HG03139 (cell line): Measurements from ENCODE around the gene ARMH3.
"Not testable (repeated sequence)": the region's sequence is repeated elsewhere in the genome, so short reads cannot be mapped to it uniquely, and the experiment has no call there.

Experiments
- ATAC-seq: cut with Tn5 transposase; IDR thresholded peaks from one replicate; pipeline ENCODE4 v1.9.1; 2021; ENCODE audit not compliant: unreplicated experiment

The ARMH3 gene

GRCh38 chr10:102046095-102046494 is 9.9 kb downstream of the ARMH3 start:
- no peak for ATAC-seq

GRCh38 chr10:102045292-102045691 is 10.7 kb downstream of the ARMH3 start:
- no peak for ATAC-seq

GRCh38 chr10:102040305-102041050 is 15.5 kb downstream of the ARMH3 start:
- no peak for ATAC-seq

DNA sequence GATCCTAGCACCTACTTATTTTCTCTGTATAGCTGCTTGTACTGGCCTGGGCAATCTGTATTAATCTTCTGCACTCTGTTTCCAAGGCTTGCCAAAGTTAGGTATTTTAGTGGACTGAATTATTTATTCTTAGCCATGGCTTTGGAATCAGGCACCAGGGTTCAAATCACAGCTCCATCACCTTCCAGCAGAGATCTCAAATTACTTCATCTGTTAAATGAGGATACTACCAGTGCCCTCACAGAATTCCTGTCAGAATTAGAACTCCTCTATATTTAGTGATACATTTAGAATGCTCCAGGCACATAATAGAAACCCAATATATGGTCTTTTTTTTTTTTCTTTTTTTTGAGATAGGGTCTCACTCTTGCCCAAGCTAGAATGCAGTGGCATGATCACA is 17.6 kb downstream of the ARMH3 start:
- no peak for ATAC-seq

DNA sequence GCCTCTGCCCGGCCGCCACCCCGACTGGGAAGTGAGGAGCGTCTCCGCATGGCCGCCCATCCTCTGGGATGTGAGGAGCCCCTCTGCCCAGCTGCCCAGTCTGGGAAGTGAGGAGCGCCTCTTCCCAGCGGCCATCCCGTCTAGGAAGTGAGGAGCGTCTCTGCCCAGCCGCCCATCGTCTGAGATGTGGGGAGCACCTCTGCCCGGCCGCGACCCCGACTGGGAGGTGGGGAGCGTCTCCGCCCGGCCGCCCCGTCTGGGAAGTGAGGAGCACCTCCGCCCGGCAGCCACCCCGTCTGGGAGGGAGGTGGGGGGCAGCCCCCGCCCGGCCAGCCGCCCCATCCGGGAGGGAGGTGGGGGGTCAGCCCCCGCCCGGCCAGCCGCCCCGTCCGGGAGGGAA is 20.2 kb downstream of the ARMH3 start:
- not testable (repeated sequence) for ATAC-seq

GRCh38 chr10:102033787-102034186 is 22.2 kb downstream of the ARMH3 start:
- ATAC-seq: no peak

- ATAC-seq: no peak
These were observed 28.7 kb downstream of the ARMH3 start for GRCh38 chr10:102027261-102027660.

DNA sequence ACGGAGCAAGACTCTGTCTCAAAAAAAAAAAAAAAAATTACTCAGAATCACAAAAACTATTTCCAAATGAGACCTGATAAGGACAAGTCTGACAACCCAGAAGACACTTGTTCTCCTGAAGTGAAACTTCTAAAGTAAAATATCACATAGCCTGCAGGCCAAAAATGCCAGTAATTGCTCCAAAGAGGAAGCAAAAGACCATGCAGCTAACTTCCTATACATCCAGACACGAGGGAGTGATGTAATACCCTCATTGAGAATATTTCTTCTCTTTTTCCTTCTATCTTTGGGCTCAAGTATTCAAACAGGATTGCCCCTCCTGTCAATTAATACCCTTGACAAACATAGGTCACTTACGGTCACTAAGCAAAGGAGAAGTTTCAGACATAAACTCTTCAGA is 31.2 kb downstream of the ARMH3 start:
- no peak for ATAC-seq

DNA sequence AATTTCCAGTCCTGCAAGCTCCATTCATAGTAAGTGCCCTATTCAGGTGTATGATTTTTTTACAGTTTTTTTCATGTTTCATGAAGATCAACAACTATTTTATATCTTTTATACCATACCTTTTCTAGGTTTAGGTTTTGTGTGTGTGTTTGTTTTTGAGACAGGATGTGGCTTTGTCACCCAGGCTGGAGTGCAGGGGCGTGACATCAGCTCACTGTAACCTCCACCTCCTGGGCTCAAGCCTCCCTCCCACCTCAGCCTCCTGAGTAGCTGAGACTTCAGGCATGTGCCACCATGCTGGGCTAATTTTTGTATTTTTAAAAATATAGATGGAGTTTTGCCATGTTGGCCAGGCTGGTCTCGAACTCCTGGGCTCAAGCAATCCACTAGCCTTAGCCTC is 35.0 kb downstream of the ARMH3 start:
- no peak for ATAC-seq

- ATAC-seq: no peak
These were observed 38.7 kb downstream of the ARMH3 start for GRCh38 chr10:102017295-102017694.

DNA sequence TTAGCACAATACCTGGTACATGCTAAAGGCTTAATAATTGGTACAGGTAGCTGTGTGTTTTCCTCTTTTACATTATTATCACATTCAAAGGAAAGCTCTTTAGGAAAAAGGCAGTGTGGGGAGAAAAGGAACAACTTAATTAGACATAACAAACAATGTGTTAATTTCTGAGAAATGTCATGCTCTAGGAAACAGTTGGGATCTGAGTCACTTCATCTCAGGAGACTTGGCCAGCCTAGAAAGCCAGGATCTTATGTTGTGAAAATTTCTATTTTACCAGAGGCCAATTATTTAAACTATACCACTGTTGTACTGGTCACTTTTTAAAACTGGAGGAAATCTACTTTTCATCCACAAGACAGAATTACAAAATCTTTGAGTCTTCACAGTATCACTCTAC is 39.6 kb downstream of the ARMH3 start:
- no peak for ATAC-seq

DNA sequence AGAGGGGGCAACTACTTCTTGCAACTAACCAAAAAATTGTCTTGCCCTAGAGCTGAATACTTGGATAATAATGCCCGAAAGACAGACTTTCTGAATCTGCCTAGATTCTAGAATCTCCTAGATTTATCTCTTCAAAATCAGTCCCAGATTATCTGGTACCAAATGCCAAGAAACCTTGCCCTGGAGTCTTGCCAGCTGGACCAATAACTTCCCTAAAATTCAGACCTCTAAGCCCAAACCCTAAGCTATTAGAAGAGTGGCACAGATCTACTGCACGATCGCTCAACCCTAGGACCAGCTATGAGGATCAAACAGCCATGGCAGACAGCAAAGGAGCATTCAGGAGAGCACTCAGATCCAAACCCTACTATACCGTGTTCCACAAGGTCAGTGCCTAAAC is 45.0 kb downstream of the ARMH3 start:
- no peak for ATAC-seq

DNA sequence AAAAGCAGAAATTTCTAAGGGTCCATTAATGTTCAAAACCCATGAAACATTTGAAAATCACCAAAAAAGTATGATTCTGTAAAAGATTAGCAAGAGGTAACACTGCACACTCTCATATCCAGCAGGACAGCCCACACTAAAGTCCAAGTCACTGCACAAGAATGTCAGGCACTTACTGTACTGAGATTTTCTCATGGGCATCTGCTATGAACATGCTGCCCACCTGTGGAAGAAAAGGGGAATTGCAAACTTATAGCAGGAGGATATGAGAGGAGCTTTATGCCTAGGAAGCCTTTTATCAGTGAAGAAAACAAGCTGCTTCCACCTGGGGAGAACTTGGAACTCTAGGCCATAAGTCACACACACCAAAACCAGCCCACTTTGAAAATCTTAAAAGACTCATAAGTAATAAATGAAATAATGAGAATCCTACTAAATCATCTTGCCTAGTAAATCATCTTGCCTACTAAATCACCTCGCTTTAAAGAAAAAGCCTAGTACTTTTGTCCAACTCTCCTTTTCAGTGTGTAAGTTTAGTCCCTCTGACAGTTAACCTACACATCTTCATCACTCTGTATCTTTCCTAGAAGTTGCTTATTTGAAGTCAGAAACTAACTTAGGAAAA is 46.1 kb downstream of the ARMH3 start:
- no peak for ATAC-seq

GRCh38 chr10:102007796-102008195 is 48.2 kb downstream of the ARMH3 start:
- no peak for ATAC-seq

- not testable (repeated sequence) for ATAC-seq
These were observed 48.9 kb downstream of the ARMH3 start for GRCh38 chr10:102007031-102007430.

DNA sequence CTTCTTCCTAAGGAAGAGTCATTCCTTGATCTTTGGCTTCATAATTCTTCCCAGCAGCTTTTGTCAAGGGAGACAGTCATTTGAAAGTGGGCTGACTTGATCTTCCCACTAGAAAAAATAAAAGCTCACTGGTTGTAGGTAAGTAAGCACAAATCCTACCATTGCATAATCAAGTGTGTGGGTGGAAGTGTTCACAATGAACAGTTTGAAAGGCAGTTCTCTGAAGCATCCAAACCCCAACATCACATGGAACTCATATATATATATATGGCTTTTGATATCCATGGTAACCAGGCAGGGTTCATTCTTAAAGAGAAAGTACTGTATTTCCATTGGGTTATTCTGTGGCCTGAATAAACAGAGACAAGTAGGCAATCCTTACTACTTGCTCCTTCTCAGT is 51.6 kb downstream of the ARMH3 start:
- ATAC-seq: no peak

GRCh38 chr10:102003541-102003940 is 52.4 kb downstream of the ARMH3 start:
- ATAC-seq: no peak

DNA sequence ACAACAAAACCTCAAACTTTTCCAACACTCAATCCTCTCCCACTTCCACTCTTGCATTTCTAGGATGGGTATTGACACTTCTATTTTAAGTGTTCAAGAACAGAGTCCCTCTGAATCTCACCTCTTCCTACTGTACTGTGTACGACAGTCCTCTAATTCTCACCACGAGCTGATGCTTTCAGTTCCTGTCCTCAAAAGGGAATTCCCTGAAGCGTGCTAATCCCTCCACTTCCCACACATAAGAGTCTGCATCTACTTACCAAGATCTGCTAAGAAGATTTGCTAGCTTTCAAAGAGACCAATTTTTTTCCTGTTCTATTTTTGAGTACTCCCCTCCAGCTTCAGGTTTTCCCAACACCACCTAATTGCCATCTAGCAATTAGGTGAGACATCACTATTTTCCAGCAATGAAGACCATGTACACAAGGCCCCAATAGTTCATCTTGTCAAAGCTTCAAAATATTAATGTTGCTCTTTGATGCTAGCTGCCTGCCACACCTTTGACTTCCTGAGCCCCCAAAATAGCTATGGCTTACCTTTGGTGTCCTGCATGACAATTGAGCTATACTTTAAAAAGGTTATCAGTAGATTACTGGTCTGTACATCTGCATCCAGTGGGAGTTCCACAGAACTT is 54.4 kb downstream of the ARMH3 start:
- ATAC-seq: no peak

DNA sequence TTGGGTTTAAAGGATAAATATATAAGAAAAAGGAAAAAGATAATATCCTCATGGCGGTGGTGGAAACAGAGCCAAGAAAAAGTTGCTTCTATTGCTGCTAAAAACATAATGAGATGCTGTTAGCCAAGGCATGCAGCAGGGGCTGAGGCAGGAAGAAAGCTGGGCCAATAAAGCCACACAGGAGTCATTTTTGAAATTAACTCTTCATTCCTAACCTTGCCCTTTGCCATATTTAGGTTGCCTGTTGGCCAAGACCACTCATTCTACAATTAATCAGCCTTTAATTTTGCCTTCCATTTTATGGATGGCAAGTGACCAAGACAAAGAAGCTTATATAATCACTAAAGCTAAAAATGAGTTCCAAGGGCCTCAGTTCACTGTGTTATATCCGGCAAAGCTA is 58.2 kb downstream of the ARMH3 start:
- ATAC-seq: no peak

- no peak for ATAC-seq
These were observed 60.4 kb downstream of the ARMH3 start for GRCh38 chr10:101995451-101996063.

DNA sequence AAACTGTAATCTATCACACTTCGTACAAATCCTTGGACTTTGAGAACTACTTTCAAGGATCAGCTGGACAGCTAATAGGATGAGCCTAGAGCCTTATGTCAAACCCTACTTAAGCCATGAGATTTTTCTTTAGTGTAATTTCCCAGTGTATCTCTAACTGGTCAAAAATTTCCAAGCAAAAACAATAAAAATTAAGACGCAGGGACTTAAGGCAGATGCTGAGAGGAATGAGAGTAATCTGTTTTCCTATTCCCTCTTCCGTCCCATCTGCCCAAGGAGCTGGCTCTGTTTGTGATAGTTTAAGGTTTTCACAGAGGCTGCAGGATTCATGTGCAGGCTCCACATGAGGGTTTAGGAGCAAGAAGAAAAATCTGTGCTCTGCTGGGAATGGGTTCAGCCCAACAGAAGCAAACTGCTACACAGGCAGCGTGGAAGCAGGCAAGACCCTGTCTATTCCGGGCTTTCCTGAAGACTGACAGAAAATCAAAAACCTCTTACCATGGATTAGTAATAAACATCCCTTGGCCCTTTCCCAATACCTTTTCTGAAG is 62.2 kb downstream of the ARMH3 start:
- ATAC-seq: no peak

GRCh38 chr10:101993221-101993620 is 62.8 kb downstream of the ARMH3 start:
- no peak for ATAC-seq
